Breast epithelium (tissue), 3 donors: ENCODE measurements around the gene TRAPPC5.

ENCODE experiments used
- POLR2A ChIP-seq: fragments of 450-650 bp; IDR thresholded peaks from one replicate; pipeline ENCODE4 v1.6.1; 2016; ENCODE audit warnings: antibody characterized with exemption, mild to moderate bottlenecking, moderate library complexity
- POLR2AphosphoS5 ChIP-seq, 3 donors: sonication (generic); formaldehyde crosslinking; IDR thresholded peaks; one replicate each; pipeline ENCODE4 v1.6.1; 2017; ENCODE audit warnings: antibody characterized with exemption in 3 of 3
- TF ChIP-seq, protein P1 (sequence below), 3 donors: fragments of 450-650 bp; IDR thresholded peaks; one replicate each; pipeline ENCODE4 v1.5.1; 2016 to 2017; ENCODE audit warnings: antibody characterized with exemption in 3 of 3, mild to moderate bottlenecking in 3 of 3, moderate library complexity in 3 of 3

DNA sequence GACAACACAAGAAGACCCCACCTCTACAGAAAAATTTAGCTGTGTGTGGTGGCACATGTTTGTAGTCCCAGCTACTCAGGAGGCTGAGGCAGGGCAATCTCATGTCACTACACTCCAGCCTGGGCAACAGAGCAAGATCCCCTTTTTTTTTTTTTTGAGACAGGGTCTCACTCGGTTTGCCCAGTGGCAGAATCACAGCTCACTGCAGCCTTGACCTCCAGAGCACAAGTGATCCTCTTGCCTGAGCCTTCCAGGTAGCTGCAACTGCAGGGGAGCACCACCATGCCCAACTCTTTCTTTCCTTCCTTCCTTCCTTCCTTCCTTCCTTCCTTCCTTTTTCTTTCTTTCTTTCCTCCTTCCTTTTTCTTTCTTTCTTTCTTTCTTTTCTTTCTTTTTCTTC, 55.5 kb downstream of the TRAPPC5 start:
- TF ChIP-seq, protein P1, sequence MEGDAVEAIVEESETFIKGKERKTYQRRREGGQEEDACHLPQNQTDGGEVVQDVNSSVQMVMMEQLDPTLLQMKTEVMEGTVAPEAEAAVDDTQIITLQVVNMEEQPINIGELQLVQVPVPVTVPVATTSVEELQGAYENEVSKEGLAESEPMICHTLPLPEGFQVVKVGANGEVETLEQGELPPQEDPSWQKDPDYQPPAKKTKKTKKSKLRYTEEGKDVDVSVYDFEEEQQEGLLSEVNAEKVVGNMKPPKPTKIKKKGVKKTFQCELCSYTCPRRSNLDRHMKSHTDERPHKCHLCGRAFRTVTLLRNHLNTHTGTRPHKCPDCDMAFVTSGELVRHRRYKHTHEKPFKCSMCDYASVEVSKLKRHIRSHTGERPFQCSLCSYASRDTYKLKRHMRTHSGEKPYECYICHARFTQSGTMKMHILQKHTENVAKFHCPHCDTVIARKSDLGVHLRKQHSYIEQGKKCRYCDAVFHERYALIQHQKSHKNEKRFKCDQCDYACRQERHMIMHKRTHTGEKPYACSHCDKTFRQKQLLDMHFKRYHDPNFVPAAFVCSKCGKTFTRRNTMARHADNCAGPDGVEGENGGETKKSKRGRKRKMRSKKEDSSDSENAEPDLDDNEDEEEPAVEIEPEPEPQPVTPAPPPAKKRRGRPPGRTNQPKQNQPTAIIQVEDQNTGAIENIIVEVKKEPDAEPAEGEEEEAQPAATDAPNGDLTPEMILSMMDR (IDR thresholded peaks at IDR 0.05) = no peak
- no peak for TF ChIP-seq POLR2AphosphoS5 (IDR thresholded peaks at IDR 0.05)
- no peak for TF ChIP-seq POLR2A
